Endodermal cell (in vitro differentiated cells): ENCODE data around the gene ABCD1. TPM values are rescaled to one million over a fixed set of nuclear protein-coding genes. Genes with fewer than 3 reads are reported as not detected.
"Not testable (repeated sequence)": the region's sequence is repeated elsewhere in the genome, so short reads cannot be mapped to it uniquely, and the experiment has no call there.

Experiments used
- DNase-seq: peaks from one replicate; pipeline ENCODE4 v3.0.0-alpha.2; 2017
- H3K27ac ChIP-seq: 2 replicates; pipeline ENCODE4 v1.5.1; 2013; ENCODE audit warnings: mild to moderate bottlenecking, low read depth, low read length, moderate library complexity
- H3K27me3 ChIP-seq: 2 replicates; pipeline ENCODE4 v1.6.1; 2013; ENCODE audit warnings: mild to moderate bottlenecking, low read length, moderate library complexity; ENCODE audit not compliant: insufficient read depth, control insufficient read depth, poor library complexity, severe bottlenecking
- H3K36me3 ChIP-seq: 2 replicates; pipeline ENCODE4 v1.7.0; 2013; ENCODE audit warnings: mild to moderate bottlenecking, low read length, moderate library complexity; ENCODE audit not compliant: control insufficient read depth, insufficient read depth
- H3K4me1 ChIP-seq: one replicate; pipeline ENCODE4 v1.7.0; 2013; ENCODE audit warnings: low read length; ENCODE audit not compliant: control insufficient read depth, insufficient read depth
- H3K4me3 ChIP-seq: 2 replicates; pipeline ENCODE4 v1.5.1; 2013; ENCODE audit warnings: mild to moderate bottlenecking, low read length, moderate library complexity
- H3K9ac ChIP-seq: 2 replicates; pipeline ENCODE4 v1.6.1; 2013; ENCODE audit warnings: mild to moderate bottlenecking, low read length, moderate library complexity; ENCODE audit not compliant: poor library complexity, severe bottlenecking; ENCODE audit errors: extremely low read depth
- H3K9me3 ChIP-seq: 2 replicates; pipeline ENCODE4 v1.6.1; 2013; ENCODE audit warnings: mild to moderate bottlenecking, low read length, moderate library complexity; ENCODE audit not compliant: control insufficient read depth
- H3K27ac Mint-ChIP-seq: 2 replicates; pipeline ENCODE4 v1.8.0; 2020; ENCODE audit warnings: mixed read lengths
- H3K27me3 Mint-ChIP-seq: 2 replicates; pipeline ENCODE4 v1.8.0; 2021; ENCODE audit warnings: mild to moderate bottlenecking, mixed read lengths; ENCODE audit not compliant: insufficient read depth
- H3K36me3 Mint-ChIP-seq: 2 replicates; pipeline ENCODE4 v1.8.0; 2020; ENCODE audit warnings: low read depth, mixed read lengths
- H3K4me1 Mint-ChIP-seq: 2 replicates; pipeline ENCODE4 v1.8.0; 2020; ENCODE audit warnings: mixed read lengths
- H3K4me3 Mint-ChIP-seq: 2 replicates; pipeline ENCODE4 v1.8.0; 2020; ENCODE audit warnings: mild to moderate bottlenecking, moderate library complexity, mixed read lengths
- H3K9me3 Mint-ChIP-seq: 2 replicates; pipeline ENCODE4 v1.8.0; 2020; ENCODE audit warnings: mild to moderate bottlenecking, mixed read lengths
- WGBS, 2 experiments: methylation state at CpG; one replicate each; pipeline versions ENCODE4 v1.1.5 to v1.1.7; 2013; ENCODE audit warnings: missing lambda C conversion rate in 2 of 2, mixed read lengths in 1 of 2; ENCODE audit not compliant: insufficient coverage in 1 of 2, insufficient read length in 1 of 2; 5-methylcytosine and 5-hydroxymethylcytosine counted together
- long read RNA-seq, 4 experiments: library from polyadenylated mRNA in 2 of 4; library from RNA in 1 of 4; library from capped mRNA in 1 of 4; stranded (forward) in 3 of 4; unstranded in 1 of 4; transcript quantifications; one replicate each; pipeline ENCODE4 v2.0.0, GENCODE V29; 2020 to 2021; ENCODE audit warnings: inconsistent platforms in 1 of 4
- polyA plus RNA-seq, 2 experiments: library from polyadenylated mRNA; stranded (reverse); fragments of 50-300 nt; gene quantifications; one replicate each; pipeline ENCODE4 v1.2.3, GENCODE V29; 2013
- total RNA-seq, 2 donors: library from RNA; stranded (reverse); fragmentation: NEBNext Ultra II Directional in 1 of 2; extraction: Animal tissue kit (Norgen Biotek cat#: 25700) in 1 of 2; gene quantifications; 2 replicates in 1 of 2; 3 replicates in 1 of 2; pipeline ENCODE4 v1.2.1, GENCODE V29; 2021
- TF ChIP-seq, protein P1 (sequence below): fragments of 200-600 bp; sonication (generic); conservative IDR thresholded peaks from 2 replicates; pipeline ENCODE4 v1.5.0; 2021; ENCODE audit warnings: antibody characterized with exemption, mild to moderate bottlenecking

Gene ABCD1
- 10 to 100 TPM; 17.9 to 18.2 TPM for total RNA-seq
- 12.6 TPM for polyA plus RNA-seq (2013, experiment 1 of 2)
- 15.8 TPM for polyA plus RNA-seq (2013, experiment 2 of 2)
- long read RNA-seq, experiment 1, partial matches to known transcripts = 2 of 6 reads
- long read RNA-seq, experiment 1, other reads (novel, unspliced or antisense) = 1 of 6 reads
- long read RNA-seq, experiment 2, transcript ABCD1-201 (10 exons, 3,664 nt) = major isoform, 14 of 23 reads
- long read RNA-seq, experiment 2, partial matches to known transcripts = 5 of 23 reads
- long read RNA-seq, experiment 2, other reads (novel, unspliced or antisense) = 4 of 23 reads
- long read RNA-seq, experiment 3, transcript ABCD1-201 (10 exons, 3,664 nt) = major isoform, 21 of 28 reads
- long read RNA-seq, experiment 3, partial matches to known transcripts = 2 of 28 reads
- long read RNA-seq, experiment 3, other reads (novel, unspliced or antisense) = 3 of 28 reads
- long read RNA-seq, experiment 4, partial matches to known transcripts = 0 of 2 reads
- long read RNA-seq, experiment 4, other reads (novel, unspliced or antisense) = 0 of 2 reads

DNA sequence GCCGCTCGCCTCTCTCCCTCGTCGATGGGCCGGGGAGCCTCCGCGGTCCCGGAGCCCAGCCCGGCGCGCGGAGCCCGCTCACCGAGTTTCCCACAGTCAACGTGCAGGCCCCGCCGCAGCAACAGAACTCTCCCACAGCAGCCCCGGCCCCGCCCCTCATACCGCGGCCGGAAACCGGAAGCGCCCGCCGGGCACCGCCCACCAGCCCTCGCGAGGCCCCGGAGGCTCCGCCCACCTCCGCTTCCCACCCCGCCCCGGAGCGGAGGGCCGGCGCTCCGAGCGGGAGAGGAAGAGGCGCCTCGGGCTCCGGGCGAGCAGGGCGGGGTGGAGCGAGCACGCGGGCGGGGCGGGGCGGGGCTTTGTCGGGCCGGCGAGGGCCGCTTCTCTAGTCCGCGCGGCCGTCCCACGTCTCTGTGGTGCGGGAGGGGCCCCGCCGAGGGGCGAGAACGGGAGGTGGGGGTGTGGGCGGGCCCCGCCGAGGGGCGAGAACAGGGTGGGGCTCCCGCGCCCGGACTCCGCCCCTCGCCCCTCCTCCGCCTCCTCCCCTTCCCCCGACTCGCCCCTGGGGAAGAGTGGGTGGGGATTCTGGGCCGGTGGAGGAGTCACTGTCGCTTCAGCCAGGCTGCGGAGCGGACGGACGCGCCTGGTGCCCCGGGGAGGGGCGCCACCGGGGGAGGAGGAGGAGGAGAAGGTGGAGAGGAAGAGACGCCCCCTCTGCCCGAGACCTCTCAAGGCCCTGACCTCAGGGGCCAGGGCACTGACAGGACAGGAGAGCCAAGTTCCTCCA, at the start of gene ABCD1, which contains the start of gene BCAP31:
TSS of gene ABCD1 (plus strand) at position 605 of the 787 bp plus-strand sequence. CDS start 411 bp downstream, outside the sequence.
TSS of gene BCAP31 (minus strand) at position 136 of the 787 bp plus-strand sequence. CDS start 1,143 bp downstream, outside the sequence.
- H3K27ac ChIP-seq = peak within 1 kb of the TSS; percentile 92
- DNase-seq = peak; percentile 93
- H3K4me3 ChIP-seq = peak within 1 kb of the TSS; percentile 88
- Mint-ChIP-seq H3K27me3 (no peaks in the 10 kb centered on the region), H3K4me3 (peak within 1 kb of the TSS; percentile 77), H3K9me3 (peaks cover 61% of the 10 kb centered on the region), H3K36me3 (peaks cover 26% of the 10 kb centered on the region), H3K27ac (peak within 1 kb of the TSS; percentile 89), H3K4me1 (peaks cover 15% of the 10 kb centered on the region)
- peaks cover 8% of the 10 kb centered on the region for H3K4me1 ChIP-seq
- H3K9ac ChIP-seq = peak within 1 kb of the TSS; percentile 59
- TF ChIP-seq, protein P1, sequence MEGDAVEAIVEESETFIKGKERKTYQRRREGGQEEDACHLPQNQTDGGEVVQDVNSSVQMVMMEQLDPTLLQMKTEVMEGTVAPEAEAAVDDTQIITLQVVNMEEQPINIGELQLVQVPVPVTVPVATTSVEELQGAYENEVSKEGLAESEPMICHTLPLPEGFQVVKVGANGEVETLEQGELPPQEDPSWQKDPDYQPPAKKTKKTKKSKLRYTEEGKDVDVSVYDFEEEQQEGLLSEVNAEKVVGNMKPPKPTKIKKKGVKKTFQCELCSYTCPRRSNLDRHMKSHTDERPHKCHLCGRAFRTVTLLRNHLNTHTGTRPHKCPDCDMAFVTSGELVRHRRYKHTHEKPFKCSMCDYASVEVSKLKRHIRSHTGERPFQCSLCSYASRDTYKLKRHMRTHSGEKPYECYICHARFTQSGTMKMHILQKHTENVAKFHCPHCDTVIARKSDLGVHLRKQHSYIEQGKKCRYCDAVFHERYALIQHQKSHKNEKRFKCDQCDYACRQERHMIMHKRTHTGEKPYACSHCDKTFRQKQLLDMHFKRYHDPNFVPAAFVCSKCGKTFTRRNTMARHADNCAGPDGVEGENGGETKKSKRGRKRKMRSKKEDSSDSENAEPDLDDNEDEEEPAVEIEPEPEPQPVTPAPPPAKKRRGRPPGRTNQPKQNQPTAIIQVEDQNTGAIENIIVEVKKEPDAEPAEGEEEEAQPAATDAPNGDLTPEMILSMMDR = no peak
- 1% methylated on average over 31 of the region's 88 CpGs; no CpG with 5 or more reads in 1 of the 2 experiments for WGBS, 2 experiments
- no peaks in the 10 kb centered on the region for H3K27me3 ChIP-seq
- no peaks in the 10 kb centered on the region for H3K9me3 ChIP-seq
- H3K36me3 ChIP-seq = peaks cover 20% of the 10 kb centered on the region

DNA sequence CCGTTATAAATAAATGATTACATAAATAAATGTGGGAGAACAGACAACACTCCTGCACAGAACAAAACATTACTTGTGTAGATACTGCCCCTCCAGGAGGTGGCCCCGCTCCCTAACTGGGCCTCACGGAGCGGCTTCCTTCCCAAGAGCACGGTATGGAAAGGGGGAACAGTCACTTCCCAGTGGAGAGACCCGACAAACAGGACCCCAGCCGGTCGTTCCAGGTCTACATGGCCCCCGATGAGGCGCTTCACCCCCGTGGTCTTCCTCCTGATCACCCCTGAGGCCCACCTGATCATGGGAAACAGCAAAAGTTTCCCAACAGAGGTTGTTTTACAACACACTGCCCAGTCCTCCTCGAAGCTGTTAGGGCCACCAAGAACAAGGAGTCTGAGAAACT, 43.5 kb upstream of the ABCD1 start:
- H3K9ac ChIP-seq = no peak overlapping the region
- H3K36me3 ChIP-seq = no peaks in the 10 kb centered on the region
- Mint-ChIP-seq H3K27me3 (peaks cover 5% of the 10 kb centered on the region), H3K4me1 (peaks cover 3% of the 10 kb centered on the region), H3K4me3 (no peak overlapping the region), H3K36me3 (peaks cover 4% of the 10 kb centered on the region), H3K9me3 (peaks cover 65% of the 10 kb centered on the region), H3K27ac (no peak overlapping the region)
- no peak overlapping the region for H3K27ac ChIP-seq
- no peaks in the 10 kb centered on the region for H3K27me3 ChIP-seq
- TF ChIP-seq, protein P1 = no peak
- no peak overlapping the region for H3K4me3 ChIP-seq
- peak; percentile 41 for DNase-seq
- H3K4me1 ChIP-seq = no peaks in the 10 kb centered on the region
- WGBS, 2 experiments = 88% methylated on average over 11 of the region's 12 CpGs; no CpG with 5 or more reads in 1 of the 2 experiments
- H3K9me3 ChIP-seq = no peaks in the 10 kb centered on the region

DNA sequence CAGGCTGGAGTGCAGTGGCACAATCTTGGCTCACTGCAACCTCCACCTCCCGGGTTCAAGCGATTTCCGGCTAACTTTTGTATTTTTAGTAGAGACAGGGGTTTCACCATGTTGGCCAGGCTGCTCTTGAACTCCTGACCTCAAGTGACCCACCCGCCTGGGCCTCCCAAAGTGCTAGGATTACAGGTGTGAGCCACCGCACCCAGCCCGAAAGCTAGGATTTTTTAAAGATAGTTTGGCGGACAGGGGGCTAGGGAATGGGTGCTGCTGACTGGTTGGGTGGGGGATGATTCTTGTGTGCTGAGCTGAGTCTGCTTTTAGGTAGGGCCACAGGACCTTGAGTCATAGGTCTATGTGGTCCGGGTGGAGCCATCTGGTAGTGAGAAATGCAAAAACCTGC, 41.2 kb upstream of the ABCD1 start:
- H3K9me3 ChIP-seq, H3K36me3 Mint-ChIP-seq, H3K27me3 ChIP-seq, H3K27me3 Mint-ChIP-seq, H3K4me3 Mint-ChIP-seq, H3K4me1 ChIP-seq, H3K36me3 ChIP-seq, H3K27ac Mint-ChIP-seq, H3K9ac ChIP-seq, H3K4me1 Mint-ChIP-seq: not testable (repeated sequence)
- H3K4me3 ChIP-seq = peak overlapping the region; percentile 40
- 96 to 100% methylated on average over 1 to 8 of the region's 8 CpGs for WGBS, 2 experiments
- peaks cover 64% of the 10 kb centered on the region for H3K9me3 Mint-ChIP-seq
- H3K27ac ChIP-seq = peak overlapping the region; percentile 96
- DNase-seq = peak; percentile 30
